ENCODE data around the gene LARP4B.

Gene LARP4B

GRCh38 chr10:807958-808353 lies 123.5 kb downstream of the LARP4B start:
- no peak for DNase-seq (ENCODE audit: low read depth, low spot score)

- no peak for DNase-seq (ENCODE audit: low read depth, low spot score)
These were observed 124.1 kb downstream of the LARP4B start for GRCh38 chr10:807163-807957.

GRCh38 chr10:806451-807162 lies 124.9 kb downstream of the LARP4B start:
- DNase-seq (ENCODE audit: low read depth, low spot score) = no peak

- DNase-seq (ENCODE audit: low read depth, low spot score) = no peak
These were observed 125.7 kb downstream of the LARP4B start for GRCh38 chr10:805620-806305.

- DNase-seq (ENCODE audit: low read depth, low spot score) = no peak
These were observed 126.5 kb downstream of the LARP4B start for GRCh38 chr10:804787-805619.

- no peak for DNase-seq (ENCODE audit: low read depth, low spot score)
These were observed 127.2 kb downstream of the LARP4B start for GRCh38 chr10:804191-804781.

- no peak for DNase-seq (ENCODE audit: low read depth, low spot score)
These were observed 128.3 kb downstream of the LARP4B start for GRCh38 chr10:803041-803741.

- no peak for DNase-seq (ENCODE audit: low read depth, low spot score)
These were observed 129.0 kb downstream of the LARP4B start for GRCh38 chr10:802506-802905.

- no peak for DNase-seq (ENCODE audit: low read depth, low spot score)
These were observed 134.3 kb downstream of the LARP4B start for GRCh38 chr10:797179-797578.

GRCh38 chr10:796233-796632 lies 135.3 kb downstream of the LARP4B start:
- DNase-seq (ENCODE audit: low read depth, low spot score) = no peak

GRCh38 chr10:794382-794956 lies 137.0 kb downstream of the LARP4B start:
- no peak for DNase-seq (ENCODE audit: low read depth, low spot score)

- peak; percentile 36 for DNase-seq (ENCODE audit: low read depth, low spot score)
These were observed 138.8 kb downstream of the LARP4B start for GRCh38 chr10:792792-793100.

- DNase-seq (ENCODE audit: low read depth, low spot score) = no peak
These were observed 139.3 kb downstream of the LARP4B start for GRCh38 chr10:792083-792791.

GRCh38 chr10:791639-792038 lies 139.9 kb downstream of the LARP4B start:
- no peak for DNase-seq (ENCODE audit: low read depth, low spot score)

GRCh38 chr10:790821-791551 lies 140.5 kb downstream of the LARP4B start:
- DNase-seq (ENCODE audit: low read depth, low spot score) = no peak

GRCh38 chr10:789831-790701 lies 141.4 kb downstream of the LARP4B start:
- DNase-seq (ENCODE audit: low read depth, low spot score) = no peak

GRCh38 chr10:788796-789748 lies 142.4 kb downstream of the LARP4B start:
- DNase-seq (ENCODE audit: low read depth, low spot score) = peak; percentile 89

Measured in astrocyte of the hippocampus (primary cell).